Karpas-422 (cell line): ENCODE data around the gene C1orf116. TPM values are rescaled to one million over a fixed set of nuclear protein-coding genes. Genes with fewer than 3 reads are reported as not detected.

Source experiments
- DNase-seq: peaks from one replicate; pipeline ENCODE4 v3.0.0-alpha.2; 2015
- H2AFZ ChIP-seq: fragments of 200-600 bp; sonication (generic); 2 replicates; pipeline ENCODE4 v1.6.1; 2014; ENCODE audit warnings: antibody characterized with exemption, low read length, mixed read lengths
- H3K27ac ChIP-seq: fragments of 200-600 bp; sonication (generic); 2 replicates; pipeline ENCODE4 v1.5.1; 2014; ENCODE audit warnings: mild to moderate bottlenecking, low read length, moderate library complexity
- H3K27me3 ChIP-seq: fragments of 200-600 bp; sonication (generic); 2 replicates; pipeline ENCODE4 v1.6.1; 2014; ENCODE audit warnings: low read length, mixed read lengths
- H3K36me3 ChIP-seq: fragments of 200-600 bp; sonication (generic); 2 replicates; pipeline ENCODE4 v1.6.1; 2014; ENCODE audit warnings: low read length, mixed read lengths; ENCODE audit not compliant: insufficient read depth
- H3K4me1 ChIP-seq: fragments of 200-600 bp; sonication (generic); 2 replicates; pipeline ENCODE4 v1.6.1; 2014; ENCODE audit warnings: mild to moderate bottlenecking, low read length, mixed read lengths
- H3K4me2 ChIP-seq: fragments of 200-600 bp; sonication (generic); 2 replicates; pipeline ENCODE4 v1.6.1; 2014; ENCODE audit warnings: low read length, low read depth, mild to moderate bottlenecking; ENCODE audit not compliant: poor library complexity, severe bottlenecking
- H3K4me3 ChIP-seq: fragments of 200-600 bp; sonication (generic); 2 replicates; pipeline ENCODE4 v1.5.1; 2014; ENCODE audit warnings: mild to moderate bottlenecking, antibody characterized with exemption, low read length, mixed read lengths
- H3K79me2 ChIP-seq: fragments of 200-600 bp; sonication (generic); 2 replicates; pipeline ENCODE4 v1.6.1; 2014; ENCODE audit warnings: mild to moderate bottlenecking, low read length, mixed read lengths
- H3K9ac ChIP-seq: fragments of 200-600 bp; sonication (generic); 2 replicates; pipeline ENCODE4 v1.6.0; 2014; ENCODE audit warnings: low read length
- H3K9me2 ChIP-seq: fragments of 200-600 bp; sonication (generic), shearing (Covaris generic); replicated peaks from 2 replicates; pipeline ENCODE4 v1.6.0; 2014; ENCODE audit warnings: mild to moderate bottlenecking, low read length, moderate library complexity; ENCODE audit not compliant: insufficient read depth
- H3K9me3 ChIP-seq: fragments of 300-700, 200-600 bp; sonication (generic); 2 replicates; pipeline ENCODE4 v1.6.1; 2014; ENCODE audit warnings: low read length, mixed read lengths
- H4K20me1 ChIP-seq: fragments of 200-600 bp; sonication (generic); 2 replicates; pipeline ENCODE4 v1.6.1; 2014; ENCODE audit warnings: mild to moderate bottlenecking, antibody characterized with exemption, low read length, low read depth; ENCODE audit not compliant: insufficient read depth
- total RNA-seq: library from RNA; depleted of rRNA; stranded (reverse); fragments of >200 nt; shearing (Covaris generic); gene quantifications from 2 replicates; pipeline ENCODE4 v1.2.3, GENCODE V29; 2014; ENCODE audit warnings: low replicate concordance

The C1orf116 gene
- total RNA-seq, 1 experiment from 2014 or later = not detected

DNA sequence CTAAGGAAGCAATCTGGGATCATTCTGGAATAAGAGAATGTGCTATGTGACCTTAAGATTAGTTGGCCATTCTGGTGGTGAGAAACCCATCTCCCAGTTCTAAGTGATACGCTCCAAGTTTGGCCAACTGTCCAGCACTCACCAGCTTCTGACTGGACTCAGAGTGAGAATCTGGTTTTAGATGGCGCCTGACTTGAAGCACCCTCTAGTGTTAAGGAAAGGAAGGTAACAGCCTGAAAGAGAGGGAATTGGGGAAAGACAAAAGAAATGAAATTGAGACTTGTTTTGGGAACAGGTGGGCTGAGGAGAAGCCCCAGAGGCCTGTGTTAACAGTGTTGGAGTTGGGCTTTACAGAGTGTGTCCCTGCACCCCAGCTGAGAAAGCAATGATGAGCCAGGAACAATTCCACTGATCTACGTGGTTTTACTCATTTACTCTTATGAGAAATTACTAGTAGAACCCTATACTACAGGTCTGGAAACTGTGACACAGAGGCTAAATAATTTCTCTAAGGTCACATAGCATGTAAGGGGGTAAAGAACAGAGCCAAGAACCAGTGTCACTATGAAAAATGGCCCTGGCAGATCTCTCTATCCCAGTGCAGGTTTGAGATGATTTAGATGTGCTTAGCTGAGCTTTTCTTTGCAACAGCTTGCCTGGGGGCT lies 53.0 kb downstream of the C1orf116 start:
- Histone ChIP-seq H3K9me3 (no peaks in the 10 kb centered on the region), H3K4me3 (no peak overlapping the region), H3K4me2 (no peak overlapping the region), H2AFZ (no peak overlapping the region), H3K36me3 (no peaks in the 10 kb centered on the region), H3K79me2 (no peaks in the 10 kb centered on the region), H3K9me2 (no peaks in the 10 kb centered on the region), H3K4me1 (no peaks in the 10 kb centered on the region), H3K27me3 (no peaks in the 10 kb centered on the region), H4K20me1 (no peaks in the 10 kb centered on the region), H3K9ac (no peak overlapping the region), H3K27ac (no peak overlapping the region)
- DNase-seq = no peak

DNA sequence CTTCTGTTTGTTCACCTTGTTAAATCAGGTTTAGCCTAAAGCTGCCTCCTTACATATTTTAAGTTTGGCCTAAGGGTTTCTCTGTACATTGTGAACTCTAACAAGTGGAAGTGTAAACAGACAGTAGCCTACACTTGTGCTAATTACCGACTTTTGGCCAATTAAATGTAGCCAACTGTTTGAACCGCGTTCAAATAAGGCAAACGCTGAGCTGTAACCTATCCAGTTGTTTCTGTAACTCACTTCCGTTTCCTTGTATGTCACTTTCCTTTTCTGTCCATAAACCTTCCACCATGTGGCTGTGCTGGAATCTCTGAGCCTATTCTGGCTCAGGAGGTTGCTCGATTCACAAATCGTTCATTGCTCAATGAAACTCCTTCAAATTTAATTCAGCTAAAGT lies 54.3 kb downstream of the C1orf116 start:
- H3K27ac ChIP-seq = no peak overlapping the region
- no peaks in the 10 kb centered on the region for H3K79me2 ChIP-seq
- no peaks in the 10 kb centered on the region for H4K20me1 ChIP-seq
- DNase-seq = no peak
- H3K4me1 ChIP-seq = no peaks in the 10 kb centered on the region
- no peaks in the 10 kb centered on the region for H3K9me3 ChIP-seq
- H3K27me3 ChIP-seq = no peaks in the 10 kb centered on the region
- H3K9me2 ChIP-seq = no peaks in the 10 kb centered on the region
- no peak overlapping the region for H3K4me2 ChIP-seq
- no peak overlapping the region for H2AFZ ChIP-seq
- H3K36me3 ChIP-seq = no peaks in the 10 kb centered on the region
- no peak overlapping the region for H3K9ac ChIP-seq
- no peak overlapping the region for H3K4me3 ChIP-seq

DNA sequence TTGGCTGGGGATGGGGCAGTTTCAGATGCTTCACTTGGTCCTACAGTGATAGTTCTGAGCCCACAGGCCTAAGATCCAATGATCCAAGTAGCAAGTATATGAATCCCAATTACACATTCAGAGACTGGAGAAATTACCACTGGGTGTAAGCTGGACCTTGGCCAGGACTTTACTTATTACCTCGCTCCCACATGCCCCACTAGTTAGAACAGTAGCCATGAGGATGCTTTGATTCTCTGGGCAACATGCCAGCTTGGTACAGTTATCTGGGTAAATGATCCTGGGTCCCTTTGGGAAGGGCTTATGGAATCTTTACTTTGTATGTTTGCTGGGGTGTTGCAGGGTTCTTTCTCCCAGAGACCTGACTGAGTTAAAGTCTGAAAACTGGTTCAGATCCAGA lies 57.2 kb downstream of the C1orf116 start:
- Histone ChIP-seq H2AFZ (no peak overlapping the region), H3K79me2 (no peaks in the 10 kb centered on the region), H3K4me2 (no peak overlapping the region), H3K27ac (no peak overlapping the region), H3K36me3 (no peaks in the 10 kb centered on the region), H3K9ac (no peak overlapping the region), H3K9me3 (no peaks in the 10 kb centered on the region), H3K4me3 (no peak overlapping the region), H3K4me1 (no peaks in the 10 kb centered on the region), H3K9me2 (no peaks in the 10 kb centered on the region), H3K27me3 (no peaks in the 10 kb centered on the region), H4K20me1 (no peaks in the 10 kb centered on the region)
- DNase-seq = no peak

DNA sequence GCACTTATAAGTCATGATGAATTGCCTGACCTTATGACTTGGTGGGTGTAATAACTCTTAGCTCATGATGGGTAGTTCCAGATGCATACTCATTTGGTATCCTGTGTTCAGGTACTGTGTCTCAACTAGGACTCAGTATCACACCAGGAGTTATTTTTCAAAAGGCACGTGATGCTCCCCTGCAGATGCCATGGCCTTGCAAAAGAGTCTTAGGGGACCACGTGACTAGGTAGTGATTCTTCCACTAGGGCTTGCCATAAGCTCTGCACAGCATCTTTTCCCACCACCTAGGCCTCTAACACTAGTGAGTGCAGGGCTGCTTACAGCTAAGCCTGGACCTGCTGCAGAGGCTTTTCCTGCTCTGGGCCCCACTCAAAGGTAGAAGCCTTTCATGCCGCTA lies 58.4 kb downstream of the C1orf116 start:
- H3K27ac ChIP-seq = no peak overlapping the region
- no peak for DNase-seq
- no peaks in the 10 kb centered on the region for H4K20me1 ChIP-seq
- no peak overlapping the region for H3K4me3 ChIP-seq
- no peaks in the 10 kb centered on the region for H3K4me1 ChIP-seq
- no peaks in the 10 kb centered on the region for H3K27me3 ChIP-seq
- H3K4me2 ChIP-seq = no peak overlapping the region
- H3K9me3 ChIP-seq = no peaks in the 10 kb centered on the region
- no peak overlapping the region for H3K9ac ChIP-seq
- no peak overlapping the region for H2AFZ ChIP-seq
- H3K36me3 ChIP-seq = no peaks in the 10 kb centered on the region
- no peaks in the 10 kb centered on the region for H3K9me2 ChIP-seq
- H3K79me2 ChIP-seq = no peaks in the 10 kb centered on the region

DNA sequence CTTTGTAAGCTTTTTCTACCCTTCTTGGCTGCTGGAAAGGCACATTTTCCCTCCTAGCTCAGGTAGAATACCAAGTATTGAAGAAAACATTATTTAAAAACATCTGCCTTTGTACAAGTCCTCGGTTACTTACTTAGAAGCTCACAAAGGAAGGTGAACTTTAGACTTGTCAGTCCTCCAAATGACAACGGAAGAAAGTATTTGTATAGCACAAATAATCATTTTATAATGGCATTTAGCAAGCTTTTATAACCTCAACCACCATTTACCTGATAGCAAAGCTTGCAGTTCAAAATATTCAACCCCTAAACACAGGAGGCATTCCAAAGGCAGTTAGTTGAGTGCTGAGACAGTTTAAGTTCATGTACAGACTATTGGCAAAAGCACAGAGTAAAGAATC lies 59.8 kb downstream of the C1orf116 start:
- H3K27me3 ChIP-seq = no peaks in the 10 kb centered on the region
- no peak overlapping the region for H3K9ac ChIP-seq
- no peaks in the 10 kb centered on the region for H3K79me2 ChIP-seq
- H3K9me2 ChIP-seq = no peaks in the 10 kb centered on the region
- no peaks in the 10 kb centered on the region for H3K4me1 ChIP-seq
- no peak overlapping the region for H3K27ac ChIP-seq
- no peaks in the 10 kb centered on the region for H4K20me1 ChIP-seq
- H3K4me3 ChIP-seq = no peak overlapping the region
- H3K4me2 ChIP-seq = no peak overlapping the region
- H3K36me3 ChIP-seq = no peaks in the 10 kb centered on the region
- H3K9me3 ChIP-seq = no peaks in the 10 kb centered on the region
- no peak overlapping the region for H2AFZ ChIP-seq
- DNase-seq = no peak

DNA sequence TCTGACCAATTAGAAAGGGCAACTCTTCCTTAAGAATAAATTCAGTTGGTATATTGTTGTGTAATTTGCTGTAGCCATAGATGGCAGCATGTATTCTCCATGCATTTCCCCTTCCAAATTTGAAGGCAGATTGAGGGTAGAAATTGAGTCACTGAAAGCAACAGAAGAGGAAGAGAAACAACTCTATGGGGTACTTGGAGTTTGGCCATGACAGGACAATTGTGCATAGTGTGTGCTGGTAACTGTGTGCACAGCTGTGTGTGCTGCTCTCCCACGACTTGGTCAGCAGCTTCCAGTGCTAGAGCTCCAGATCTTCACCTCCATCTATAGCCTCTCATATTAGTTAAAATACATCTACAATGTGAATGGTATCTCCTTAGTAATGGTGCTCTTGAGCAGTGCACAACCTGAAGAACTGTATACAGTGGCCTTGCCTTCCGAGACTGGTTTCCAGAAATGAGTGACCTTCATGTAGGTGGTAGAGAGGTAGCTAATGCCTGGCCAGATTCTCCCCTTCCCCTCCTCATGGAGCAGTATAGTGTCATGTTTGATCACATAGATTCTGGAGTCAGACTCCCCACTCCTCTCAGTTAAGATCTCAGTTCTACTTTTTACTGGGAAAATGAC lies 61.4 kb downstream of the C1orf116 start:
- Histone ChIP-seq H3K9me2 (no peaks in the 10 kb centered on the region), H3K4me2 (no peak overlapping the region), H2AFZ (no peak overlapping the region), H3K36me3 (no peaks in the 10 kb centered on the region), H3K27me3 (no peaks in the 10 kb centered on the region), H3K9me3 (no peaks in the 10 kb centered on the region), H3K79me2 (no peaks in the 10 kb centered on the region), H3K4me3 (no peak overlapping the region), H3K27ac (no peak overlapping the region), H3K9ac (no peak overlapping the region), H3K4me1 (no peaks in the 10 kb centered on the region), H4K20me1 (no peaks in the 10 kb centered on the region)
- no peak for DNase-seq

DNA sequence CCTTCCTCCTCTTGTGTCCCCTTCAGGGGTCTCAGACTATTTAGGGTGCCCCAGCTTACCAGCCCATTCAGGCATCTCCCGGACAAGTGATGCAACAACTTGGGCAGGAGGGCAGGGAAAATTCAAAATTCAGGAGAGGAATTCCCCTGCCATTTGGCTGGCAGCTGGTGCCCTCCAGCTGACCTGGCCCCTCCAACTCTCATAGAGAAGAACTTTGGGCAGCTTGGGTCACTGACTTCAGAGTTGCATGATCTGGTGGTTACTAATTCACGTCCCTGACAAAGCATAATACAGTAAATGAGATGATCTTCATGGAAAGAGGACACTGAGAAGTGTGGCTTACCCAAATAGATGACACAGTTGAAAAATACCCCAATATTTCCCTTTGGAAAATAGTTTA lies 62.1 kb downstream of the C1orf116 start, which contains the start of gene FCAMR:
FCAMR (minus strand) TSS at position 15 of the 400 bp plus-strand sequence. CDS start 335 bp downstream, outside the sequence.
- H4K20me1 ChIP-seq = no peaks in the 10 kb centered on the region
- no peaks in the 10 kb centered on the region for H3K9me2 ChIP-seq
- H3K4me1 ChIP-seq = no peaks in the 10 kb centered on the region
- DNase-seq = no peak
- H3K9ac ChIP-seq = no peak within 1 kb of the TSS
- no peaks in the 10 kb centered on the region for H3K79me2 ChIP-seq
- H3K27me3 ChIP-seq = no peaks in the 10 kb centered on the region
- no peak within 1 kb of the TSS for H3K4me2 ChIP-seq
- H3K36me3 ChIP-seq = no peaks in the 10 kb centered on the region
- H3K4me3 ChIP-seq = no peak within 1 kb of the TSS
- no peaks in the 10 kb centered on the region for H3K9me3 ChIP-seq
- H2AFZ ChIP-seq = no peak within 1 kb of the TSS
- no peak within 1 kb of the TSS for H3K27ac ChIP-seq

DNA sequence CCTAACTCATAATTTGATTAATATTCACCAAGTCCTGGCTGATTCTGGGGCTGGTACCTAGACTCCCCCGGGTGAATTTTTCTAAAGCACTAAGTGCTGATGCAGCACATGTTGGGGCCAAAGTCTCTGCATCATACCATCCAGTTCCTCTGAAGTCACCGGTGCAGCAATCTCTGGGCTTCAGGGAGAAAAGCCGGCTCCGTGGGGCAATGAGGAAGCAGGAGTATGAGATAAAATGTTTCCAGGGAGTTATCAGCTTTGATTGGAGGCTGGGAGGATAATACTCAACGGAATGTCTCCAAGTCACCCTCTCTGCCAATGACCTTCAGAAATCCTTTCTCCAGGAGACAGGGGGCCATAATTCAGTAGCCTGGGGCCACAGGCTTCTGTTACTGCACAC lies 63.5 kb downstream of the C1orf116 start:
- no peak for DNase-seq
- Histone ChIP-seq H2AFZ (no peak overlapping the region), H3K27ac (no peak overlapping the region)

More for the DNA sequence above, 63.5 kb downstream of the C1orf116 start:
- H3K79me2 ChIP-seq = no peaks in the 10 kb centered on the region
- H3K4me3 ChIP-seq = no peak overlapping the region
- no peaks in the 10 kb centered on the region for H3K36me3 ChIP-seq
- no peak overlapping the region for H3K9ac ChIP-seq
- no peaks in the 10 kb centered on the region for H3K9me2 ChIP-seq
- H3K4me1 ChIP-seq = no peaks in the 10 kb centered on the region
- no peak overlapping the region for H3K4me2 ChIP-seq
- no peaks in the 10 kb centered on the region for H3K27me3 ChIP-seq
- H3K9me3 ChIP-seq = no peaks in the 10 kb centered on the region
- H4K20me1 ChIP-seq = no peaks in the 10 kb centered on the region
